Activated naive CD8-positive, alpha-beta T cell treated with anti-CD3 and anti-CD28 coated beads, Interleukin-2, amount 10 ng/mL, durations not matched to agents 7 days and 5 days (primary cell): Measurements from ENCODE around the gene GNAO1. TPM values are rescaled to one million over a fixed set of nuclear protein-coding genes. Genes with fewer than 3 reads are reported as not detected.

Experiments
- ATAC-seq: fragments of 150-1000 bp; cut with Tn5 transposase; one replicate; pipeline ENCODE4 v1.10.0; 2021; ENCODE audit warnings: low read depth, moderate library complexity
- POLR2A ChIA-PET: fragments of 350-600 bp; sonication (Branson Sonifier 250); formaldehyde crosslinking; loops from one replicate; lab custom pipeline; 2021; ENCODE audit warnings: antibody characterized with exemption; lab: Charles Lee
- DNase-seq: peaks from one replicate; pipeline ENCODE4 v3.0.0; 2021
- H3K27ac Mint-ChIP-seq: one replicate; pipeline ENCODE4 v1.8.0; 2022; ENCODE audit warnings: mild to moderate bottlenecking, mixed read lengths
- H3K27me3 Mint-ChIP-seq: one replicate; pipeline ENCODE4 v1.8.0; 2022; ENCODE audit warnings: mild to moderate bottlenecking, moderate library complexity, mixed read lengths
- H3K36me3 Mint-ChIP-seq: one replicate; pipeline ENCODE4 v1.8.0; 2021; ENCODE audit warnings: mild to moderate bottlenecking, mixed read lengths
- H3K4me1 Mint-ChIP-seq: one replicate; pipeline ENCODE4 v1.8.0; 2021; ENCODE audit warnings: mixed read lengths
- H3K4me3 Mint-ChIP-seq: one replicate; pipeline ENCODE4 v1.8.0; 2022; ENCODE audit warnings: mild to moderate bottlenecking, moderate library complexity, mixed read lengths
- H3K9me3 Mint-ChIP-seq: one replicate; pipeline ENCODE4 v1.8.0; 2021; ENCODE audit warnings: mixed read lengths
- total RNA-seq, 2 experiments: library from RNA; stranded (reverse); gene quantifications; one replicate each; pipeline ENCODE4 v1.2.3, GENCODE V29; 2021

The GNAO1 gene
- total RNA-seq, 2 experiments from 2014 or later: 5.7 to 6.7 TPM

- DNase-seq (no peak), ATAC-seq (no peak)
- Mint-ChIP-seq H3K36me3 (no peaks in the 10 kb centered on the region), H3K9me3 (no peaks in the 10 kb centered on the region), H3K4me1 (no peaks in the 10 kb centered on the region), H3K4me3 (no peak overlapping the region), H3K27ac (no peak overlapping the region), H3K27me3 (peaks cover 9% of the 10 kb centered on the region)
- POLR2A ChIA-PET: no interaction called here
Measured at GRCh38 chr16:56298116-56298515, 106.8 kb downstream of the GNAO1 start.

GRCh38 chr16:56298948-56299596 is 107.8 kb downstream of the GNAO1 start:
- peaks cover 9% of the 10 kb centered on the region for H3K27me3 Mint-ChIP-seq
- no peak overlapping the region for H3K4me3 Mint-ChIP-seq
- DNase-seq (no peak), ATAC-seq (no peak)
- H3K4me1 Mint-ChIP-seq: no peaks in the 10 kb centered on the region
- POLR2A ChIA-PET: no interaction called here
- H3K36me3 Mint-ChIP-seq: no peaks in the 10 kb centered on the region
- H3K27ac Mint-ChIP-seq: no peak overlapping the region
- no peaks in the 10 kb centered on the region for H3K9me3 Mint-ChIP-seq

GRCh38 chr16:56300242-56300623 is 108.9 kb downstream of the GNAO1 start:
- Mint-ChIP-seq H3K27me3 (peaks cover 13% of the 10 kb centered on the region), H3K9me3 (no peaks in the 10 kb centered on the region), H3K27ac (no peak overlapping the region), H3K4me1 (no peaks in the 10 kb centered on the region), H3K4me3 (no peak overlapping the region), H3K36me3 (no peaks in the 10 kb centered on the region)
- no peak for ATAC-seq
- DNase-seq: no peak
- POLR2A ChIA-PET: no interaction called here

- Mint-ChIP-seq H3K4me1 (no peaks in the 10 kb centered on the region), H3K9me3 (no peaks in the 10 kb centered on the region), H3K4me3 (no peak overlapping the region), H3K27me3 (peaks cover 13% of the 10 kb centered on the region), H3K27ac (no peak overlapping the region), H3K36me3 (no peaks in the 10 kb centered on the region)
- ATAC-seq (no peak), DNase-seq (no peak)
- POLR2A ChIA-PET: no interaction called here
Measured at GRCh38 chr16:56300891-56301850, 109.9 kb downstream of the GNAO1 start.

GRCh38 chr16:56302506-56302905 is 111.2 kb downstream of the GNAO1 start:
- ATAC-seq: no peak
- Mint-ChIP-seq H3K27ac (no peak overlapping the region), H3K27me3 (peaks cover 14% of the 10 kb centered on the region), H3K4me1 (no peaks in the 10 kb centered on the region), H3K4me3 (no peak overlapping the region), H3K36me3 (no peaks in the 10 kb centered on the region), H3K9me3 (no peaks in the 10 kb centered on the region)
- POLR2A ChIA-PET: no interaction called here
- DNase-seq: no peak

- Mint-ChIP-seq H3K9me3 (no peaks in the 10 kb centered on the region), H3K36me3 (no peaks in the 10 kb centered on the region), H3K27ac (no peak overlapping the region), H3K4me1 (no peaks in the 10 kb centered on the region), H3K27me3 (peaks cover 10% of the 10 kb centered on the region), H3K4me3 (no peak overlapping the region)
- POLR2A ChIA-PET: no interaction called here
- no peak for DNase-seq
- ATAC-seq: no peak
Measured at GRCh38 chr16:56303066-56303715, 111.9 kb downstream of the GNAO1 start.

- POLR2A ChIA-PET: no interaction called here
- DNase-seq (no peak), ATAC-seq (no peak)
- Mint-ChIP-seq H3K9me3 (no peaks in the 10 kb centered on the region), H3K4me1 (no peaks in the 10 kb centered on the region), H3K36me3 (no peaks in the 10 kb centered on the region), H3K27me3 (peaks cover 9% of the 10 kb centered on the region), H3K4me3 (no peak overlapping the region), H3K27ac (no peak overlapping the region)
Measured at GRCh38 chr16:56303880-56304279, 112.6 kb downstream of the GNAO1 start.

- no peaks in the 10 kb centered on the region for H3K36me3 Mint-ChIP-seq
- ATAC-seq (no peak), DNase-seq (no peak)
- no peaks in the 10 kb centered on the region for H3K9me3 Mint-ChIP-seq
- H3K4me3 Mint-ChIP-seq: no peak overlapping the region
- H3K27ac Mint-ChIP-seq: no peak overlapping the region
- POLR2A ChIA-PET: no interaction called here
- peaks cover 9% of the 10 kb centered on the region for H3K27me3 Mint-ChIP-seq
- no peaks in the 10 kb centered on the region for H3K4me1 Mint-ChIP-seq
Measured at GRCh38 chr16:56305956-56306565, 114.8 kb downstream of the GNAO1 start.

- ATAC-seq: no peak
- Mint-ChIP-seq H3K27ac (no peak overlapping the region), H3K4me1 (no peaks in the 10 kb centered on the region), H3K36me3 (no peaks in the 10 kb centered on the region), H3K4me3 (no peak overlapping the region), H3K9me3 (no peaks in the 10 kb centered on the region), H3K27me3 (peaks cover 9% of the 10 kb centered on the region)
- POLR2A ChIA-PET: no interaction called here
- no peak for DNase-seq
Measured at GRCh38 chr16:56306690-56307533, 115.6 kb downstream of the GNAO1 start.

- Mint-ChIP-seq H3K27me3 (peaks cover 5% of the 10 kb centered on the region), H3K4me3 (no peak overlapping the region), H3K9me3 (no peaks in the 10 kb centered on the region), H3K27ac (no peak overlapping the region), H3K36me3 (no peaks in the 10 kb centered on the region), H3K4me1 (no peaks in the 10 kb centered on the region)
- ATAC-seq (no peak), DNase-seq (no peak)
- POLR2A ChIA-PET: no interaction called here
Measured at GRCh38 chr16:56307534-56307873, 116.2 kb downstream of the GNAO1 start.

GRCh38 chr16:56309008-56309407 is 117.7 kb downstream of the GNAO1 start:
- H3K27ac Mint-ChIP-seq: no peak overlapping the region
- DNase-seq: no peak
- no peaks in the 10 kb centered on the region for H3K4me1 Mint-ChIP-seq
- H3K27me3 Mint-ChIP-seq: peaks cover 5% of the 10 kb centered on the region
- no peaks in the 10 kb centered on the region for H3K36me3 Mint-ChIP-seq
- POLR2A ChIA-PET: no interaction called here
- H3K4me3 Mint-ChIP-seq: no peak overlapping the region
- H3K9me3 Mint-ChIP-seq: no peaks in the 10 kb centered on the region
- ATAC-seq: no peak

GRCh38 chr16:56310690-56311089 is 119.4 kb downstream of the GNAO1 start:
- no peaks in the 10 kb centered on the region for H3K36me3 Mint-ChIP-seq
- peaks cover 2% of the 10 kb centered on the region for H3K27me3 Mint-ChIP-seq
- no peaks in the 10 kb centered on the region for H3K4me1 Mint-ChIP-seq
- H3K4me3 Mint-ChIP-seq: no peak overlapping the region
- H3K9me3 Mint-ChIP-seq: no peaks in the 10 kb centered on the region
- H3K27ac Mint-ChIP-seq: no peak overlapping the region
- no peak for DNase-seq
- POLR2A ChIA-PET: no interaction called here
- no peak for ATAC-seq
